Neural progenitor cell (in vitro differentiated cells): Measurements from ENCODE around the gene KRTAP16-1. TPM values are rescaled to one million over a fixed set of nuclear protein-coding genes. Genes with fewer than 3 reads are reported as not detected.
"Not testable (repeated sequence)": the region's sequence is repeated elsewhere in the genome, so short reads cannot be mapped to it uniquely, and the experiment has no call there.

Experiments
- DNase-seq: peaks from one replicate; pipeline ENCODE4 v3.0.0-alpha.2; 2016; ENCODE audit warnings: low spot score
- H2AFZ ChIP-seq: fragments of 200-600 bp; sonication (generic); replicated peaks from 2 replicates; pipeline ENCODE4 v1.6.1; 2016; ENCODE audit warnings: antibody characterized with exemption
- H3F3A ChIP-seq: fragments of 200-600 bp; sonication (generic); 2 replicates; pipeline ENCODE4 v1.6.1; 2016; ENCODE audit warnings: antibody characterized with exemption, low read depth
- H3K27ac ChIP-seq: fragments of 200-600 bp; sonication (generic); 2 replicates; pipeline ENCODE4 v1.5.1; 2016; ENCODE audit warnings: mild to moderate bottlenecking
- H3K27me3 ChIP-seq: fragments of 200-600 bp; sonication (generic); 2 replicates; pipeline ENCODE4 v1.6.1; 2016; ENCODE audit warnings: mild to moderate bottlenecking, moderate library complexity
- H3K36me3 ChIP-seq: fragments of 200-600 bp; sonication (generic); 2 replicates; pipeline ENCODE4 v1.5.1; 2016
- H3K4me1 ChIP-seq: fragments of 200-600 bp; sonication (generic); 2 replicates; pipeline ENCODE4 v1.6.1; 2016; ENCODE audit warnings: mixed run types
- H3K4me2 ChIP-seq: fragments of 200-600 bp; sonication (generic); 2 replicates; pipeline ENCODE4 v1.6.1; 2016
- H3K4me3 ChIP-seq: fragments of 200-600 bp; sonication (generic); 2 replicates; pipeline ENCODE4 v1.5.1; 2016
- H3K79me2 ChIP-seq: fragments of 200-600 bp; sonication (generic); 2 replicates; pipeline ENCODE4 v1.6.1; 2016; ENCODE audit warnings: low read depth
- H3K9ac ChIP-seq: fragments of 200-600 bp; sonication (generic); 2 replicates; pipeline ENCODE4 v1.6.1; 2016
- H3K9me3 ChIP-seq: fragments of 200-600 bp; sonication (generic); 2 replicates; pipeline ENCODE4 v1.5.1; 2016; ENCODE audit warnings: low read depth
- H4K20me1 ChIP-seq: fragments of 200-600 bp; sonication (generic); 2 replicates; pipeline ENCODE4 v1.6.1; 2016; ENCODE audit warnings: low read depth
- H3K27ac Mint-ChIP-seq: 3 replicates; pipeline ENCODE4 v1.8.0; 2021; ENCODE audit warnings: mixed read lengths
- H3K27me3 Mint-ChIP-seq: 2 replicates; pipeline ENCODE4 v1.8.0; 2022; ENCODE audit warnings: low read depth, mild to moderate bottlenecking, inconsistent platforms, moderate library complexity, mixed read lengths; ENCODE audit not compliant: insufficient read depth
- H3K36me3 Mint-ChIP-seq: 3 replicates; pipeline ENCODE4 v1.8.0; 2021; ENCODE audit warnings: mixed read lengths
- H3K4me1 Mint-ChIP-seq: 3 replicates; pipeline ENCODE4 v1.8.0; 2021; ENCODE audit warnings: mixed read lengths
- H3K4me3 Mint-ChIP-seq: 3 replicates; pipeline ENCODE4 v1.8.0; 2021; ENCODE audit warnings: mild to moderate bottlenecking, moderate library complexity, mixed read lengths
- H3K9me3 Mint-ChIP-seq: 3 replicates; pipeline ENCODE4 v1.8.0; 2020; ENCODE audit warnings: mixed read lengths
- CTCF ChIP-seq: fragments of 200-600 bp; sonication (generic); IDR thresholded peaks from 2 replicates; pipeline ENCODE4 v1.5.1; 2017; ENCODE audit warnings: antibody characterized with exemption, mild to moderate bottlenecking
- EZH2 ChIP-seq: fragments of 200-600 bp; sonication (generic); IDR thresholded peaks from 2 replicates; pipeline ENCODE4 v1.6.1; 2017; ENCODE audit warnings: antibody characterized with exemption, mild to moderate bottlenecking, moderate library complexity
- EZH2phosphoT487 ChIP-seq: fragments of 200-600 bp; sonication (generic); IDR thresholded peaks from 2 replicates; pipeline ENCODE4 v1.6.1; 2017; ENCODE audit warnings: antibody characterized with exemption
- total RNA-seq: library from RNA; depleted of rRNA; stranded (reverse); fragments of >200 nt; gene quantifications from 2 replicates; pipeline ENCODE4 v1.2.3, GENCODE V29; 2015; ENCODE audit warnings: low replicate concordance

KRTAP16-1 gene
- total RNA-seq, 1 donor from 2014 or later: not detected

GRCh38 chr17:41351177-41351576 lies 42.1 kb upstream of the KRTAP16-1 start:
- peaks cover 5% of the 10 kb centered on the region for H3K27me3 Mint-ChIP-seq
- no peak overlapping the region for H3K4me3 ChIP-seq
- H3K4me1 Mint-ChIP-seq: no peaks in the 10 kb centered on the region
- no peak overlapping the region for H3K9ac ChIP-seq
- H2AFZ ChIP-seq: no peak overlapping the region
- H4K20me1 ChIP-seq: no peaks in the 10 kb centered on the region
- H3F3A ChIP-seq: no peaks in the 10 kb centered on the region
- no peaks in the 10 kb centered on the region for H3K4me1 ChIP-seq
- H3K27ac Mint-ChIP-seq: no peak overlapping the region
- DNase-seq: no peak
- H3K79me2 ChIP-seq: no peaks in the 10 kb centered on the region
- TF ChIP-seq EZH2: no peak
- TF ChIP-seq CTCF: no peak
- no peak for TF ChIP-seq EZH2phosphoT487
- H3K4me2 ChIP-seq: no peak overlapping the region
- H3K36me3 Mint-ChIP-seq: no peaks in the 10 kb centered on the region
- no peak overlapping the region for H3K4me3 Mint-ChIP-seq
- no peak overlapping the region for H3K27ac ChIP-seq
- no peaks in the 10 kb centered on the region for H3K9me3 Mint-ChIP-seq
- H3K27me3 ChIP-seq: no peaks in the 10 kb centered on the region
- H3K9me3 ChIP-seq: peaks cover 2% of the 10 kb centered on the region
- H3K36me3 ChIP-seq: no peaks in the 10 kb centered on the region

- H4K20me1 ChIP-seq, H3K4me1 ChIP-seq, H3K36me3 ChIP-seq, H3K27me3 Mint-ChIP-seq, H3K79me2 ChIP-seq, H3K9me3 Mint-ChIP-seq, H3K4me3 ChIP-seq, H3F3A ChIP-seq, H3K27me3 ChIP-seq, H3K27ac Mint-ChIP-seq, H3K9ac ChIP-seq, H2AFZ ChIP-seq, DNase-seq, H3K4me3 Mint-ChIP-seq, H3K4me1 Mint-ChIP-seq, H3K9me3 ChIP-seq, H3K36me3 Mint-ChIP-seq, H3K4me2 ChIP-seq, H3K27ac ChIP-seq: not testable (repeated sequence)
These were observed 41.3 kb upstream of the KRTAP16-1 start, which contains the start of gene KRT33A for GRCh38 chr17:41350381-41350878. KRT33A (minus strand) TSS chr17:41350828; CDS start chr17:41350767, 61 bp downstream.

- no peaks in the 10 kb centered on the region for H3K36me3 ChIP-seq
These were observed 39.0 kb upstream of the KRTAP16-1 start for GRCh38 chr17:41347869-41348760.

GRCh38 chr17:41346421-41346820 lies 37.3 kb upstream of the KRTAP16-1 start:
- H3K36me3 ChIP-seq, H3K27me3 Mint-ChIP-seq, H3K4me2 ChIP-seq, DNase-seq, H4K20me1 ChIP-seq, H3K4me1 Mint-ChIP-seq, H3K27me3 ChIP-seq, H3K79me2 ChIP-seq, H3K4me3 ChIP-seq, H3K9ac ChIP-seq, H3K27ac ChIP-seq, H3K4me1 ChIP-seq, H3K9me3 Mint-ChIP-seq, H3K4me3 Mint-ChIP-seq, H3K9me3 ChIP-seq, H2AFZ ChIP-seq, H3F3A ChIP-seq, H3K27ac Mint-ChIP-seq, H3K36me3 Mint-ChIP-seq: not testable (repeated sequence)

More at GRCh38 chr17:41347869-41348760, 39.0 kb upstream of the KRTAP16-1 start:
- Histone ChIP-seq H3K9ac (no peak overlapping the region), H2AFZ (no peak overlapping the region), H3K9me3 (no peaks in the 10 kb centered on the region), H3K4me1 (no peaks in the 10 kb centered on the region), H3F3A (no peaks in the 10 kb centered on the region), H3K27ac (no peak overlapping the region), H3K4me2 (no peak overlapping the region), H3K27me3 (no peaks in the 10 kb centered on the region), H3K4me3 (no peak overlapping the region), H3K79me2 (no peaks in the 10 kb centered on the region), H4K20me1 (no peaks in the 10 kb centered on the region)
- DNase-seq: no peak
- TF ChIP-seq CTCF (no peak), EZH2phosphoT487 (no peak), EZH2 (no peak)
- Mint-ChIP-seq H3K27ac (no peak overlapping the region), H3K9me3 (peaks cover 2% of the 10 kb centered on the region), H3K36me3 (no peaks in the 10 kb centered on the region), H3K4me1 (no peaks in the 10 kb centered on the region), H3K4me3 (no peak overlapping the region), H3K27me3 (peaks cover 3% of the 10 kb centered on the region)
